Kidney (tissue), 14 donors: Measurements from ENCODE around the gene TMX1. TPM values are rescaled to one million over a fixed set of nuclear protein-coding genes. Genes with fewer than 3 reads are reported as not detected.

ENCODE experiments used
- DNase-seq, 5 donors: peaks; one replicate each; pipeline ENCODE4 v3.0.0-alpha.2; 2013 to 2020
- FAIRE-seq: peaks from 2 replicates; lab custom pipeline; 2012; peaks lifted over from hg19 to GRCh38; lab: Jason Lieb, UNC
- H3K27ac ChIP-seq, 2 donors: one replicate each; pipeline ENCODE4 v1.7.0; 2013; ENCODE audit warnings: low read depth in 2 of 2, low read length in 2 of 2, inconsistent platforms in 1 of 2
- H3K27me3 ChIP-seq: one replicate; pipeline ENCODE4 v1.7.1; 2013; ENCODE audit warnings: low read length, inconsistent platforms; ENCODE audit not compliant: control insufficient read depth, insufficient read depth
- H3K36me3 ChIP-seq, 3 donors: one replicate each; pipeline versions ENCODE4 v1.7.0 to v1.7.1; 2013; ENCODE audit warnings: low read length in 3 of 3, control low read depth in 1 of 3, inconsistent platforms in 1 of 3; ENCODE audit not compliant: insufficient read depth in 3 of 3, control insufficient read depth in 2 of 3
- H3K4me1 ChIP-seq, 3 donors: one replicate each; pipeline versions ENCODE4 v1.7.0 to v1.7.1; 2013; ENCODE audit warnings: low read length in 3 of 3, inconsistent platforms in 1 of 3, low read depth in 1 of 3; ENCODE audit not compliant: control insufficient read depth in 2 of 3, insufficient read depth in 2 of 3
- H3K4me3 ChIP-seq, 3 donors: one replicate each; pipeline versions ENCODE4 v1.7.0 to v1.8.1; 2013; ENCODE audit warnings: low read length in 3 of 3, control low read depth in 1 of 3, inconsistent platforms in 1 of 3
- H3K9ac ChIP-seq, 3 donors: one replicate each; pipeline versions ENCODE4 v1.7.0 to v1.7.1; 2013; ENCODE audit warnings: low read length in 3 of 3, control low read depth in 1 of 3, inconsistent platforms in 1 of 3
- H3K9me3 ChIP-seq, 3 donors: one replicate each; pipeline versions ENCODE4 v1.7.0 to v1.7.1; 2013; ENCODE audit warnings: low read length in 3 of 3, control low read depth in 1 of 3, inconsistent platforms in 1 of 3; ENCODE audit not compliant: control insufficient read depth in 2 of 3, insufficient read depth in 1 of 3
- intact Hi-C: fragments of 100-400 bp; cut with DNase I; formaldehyde crosslinking; loops from one replicate; pipeline ENCODE4 v1.11.1; 2022
- polyA plus RNA-seq: library from polyadenylated mRNA; stranded (reverse); fragments of 350-450 nt; fragmentation: Illumina TruSeq; extraction: RNeasy Lipid Tissue Mini Kit (QIAGEN cat#74804); gene quantifications from one replicate; pipeline ENCODE4 v1.2.3, GENCODE V29; 2014; ENCODE audit warnings: low read depth, low replicate concordance; ENCODE audit not compliant: insufficient read depth
- total RNA-seq: library from RNA; stranded (reverse); fragmentation: NEBNext Ultra II Directional; extraction: Animal tissue kit (Norgen Biotek cat#: 25700); gene quantifications from one replicate; pipeline ENCODE4 v1.2.1, GENCODE V29; 2021
- TF ChIP-seq, protein P1 (sequence below): IDR thresholded peaks from 3 replicates; pipeline ENCODE4 v1.5.1; 2012; ENCODE audit warnings: mild to moderate bottlenecking, moderate library complexity, borderline replicate concordance; ENCODE audit not compliant: insufficient read depth; ENCODE audit errors: extremely low read depth
- donor health status: control.
- donor health status: control.
- donor health status: control.
- donor health status: control.
- donor health status: control.
- donor health status: DM: yes; HTN: yes; CAD: no.
- donor health status: Normal renal cell carcinoma (clear cell type).

Gene TMX1
- total and polyA plus RNA-seq, 2 donors from 2014 or later, result 12.3 to 31.6 TPM

DNA sequence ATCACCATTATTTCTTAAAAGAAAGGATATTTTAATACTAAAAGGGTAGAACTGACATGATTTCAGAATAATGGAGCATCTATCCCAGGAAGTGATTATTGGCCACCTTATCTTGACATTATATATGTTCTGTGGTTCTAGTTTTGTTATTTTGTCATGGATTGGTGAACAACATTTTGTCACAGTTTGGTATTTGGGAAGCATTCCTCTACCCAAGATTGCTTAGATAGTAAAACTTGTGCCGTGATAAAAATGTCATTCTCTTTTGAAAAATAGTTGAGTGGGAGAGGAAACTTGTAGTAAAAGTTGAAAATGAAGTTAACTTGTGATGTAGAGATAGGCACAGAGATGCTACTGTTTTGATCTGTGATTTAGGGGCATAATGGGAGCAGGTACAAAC lies 65.7 kb downstream of the TMX1 start:
- H3K9ac ChIP-seq, result no peak overlapping the region
- no peak overlapping the region for H3K27ac ChIP-seq
- no peak overlapping the region for H3K4me3 ChIP-seq
- no peak for DNase-seq
- H3K9me3 ChIP-seq, result no peaks in the 10 kb centered on the region
- no peak for FAIRE-seq
- no peaks in the 10 kb centered on the region for H3K27me3 ChIP-seq
- no peaks in the 10 kb centered on the region for H3K4me1 ChIP-seq
- intact Hi-C loops, result no loop called here
- no peaks in the 10 kb centered on the region for H3K36me3 ChIP-seq
- TF ChIP-seq, protein P1, sequence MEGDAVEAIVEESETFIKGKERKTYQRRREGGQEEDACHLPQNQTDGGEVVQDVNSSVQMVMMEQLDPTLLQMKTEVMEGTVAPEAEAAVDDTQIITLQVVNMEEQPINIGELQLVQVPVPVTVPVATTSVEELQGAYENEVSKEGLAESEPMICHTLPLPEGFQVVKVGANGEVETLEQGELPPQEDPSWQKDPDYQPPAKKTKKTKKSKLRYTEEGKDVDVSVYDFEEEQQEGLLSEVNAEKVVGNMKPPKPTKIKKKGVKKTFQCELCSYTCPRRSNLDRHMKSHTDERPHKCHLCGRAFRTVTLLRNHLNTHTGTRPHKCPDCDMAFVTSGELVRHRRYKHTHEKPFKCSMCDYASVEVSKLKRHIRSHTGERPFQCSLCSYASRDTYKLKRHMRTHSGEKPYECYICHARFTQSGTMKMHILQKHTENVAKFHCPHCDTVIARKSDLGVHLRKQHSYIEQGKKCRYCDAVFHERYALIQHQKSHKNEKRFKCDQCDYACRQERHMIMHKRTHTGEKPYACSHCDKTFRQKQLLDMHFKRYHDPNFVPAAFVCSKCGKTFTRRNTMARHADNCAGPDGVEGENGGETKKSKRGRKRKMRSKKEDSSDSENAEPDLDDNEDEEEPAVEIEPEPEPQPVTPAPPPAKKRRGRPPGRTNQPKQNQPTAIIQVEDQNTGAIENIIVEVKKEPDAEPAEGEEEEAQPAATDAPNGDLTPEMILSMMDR, result no peak

Other genes with a start within 250 kb of the TMX1 start
- 2.0 TPM for gene TRIM9, start 145.1 kb upstream of the TMX1 start, total RNA-seq
- 0.67 TPM for gene TRIM9, start 145.1 kb upstream of the TMX1 start, polyA plus RNA-seq